ENCODE measurements around the gene ANOS1.
"Not testable (repeated sequence)": the region's sequence is repeated elsewhere in the genome, so short reads cannot be mapped to it uniquely, and the experiment has no call there.

DNA sequence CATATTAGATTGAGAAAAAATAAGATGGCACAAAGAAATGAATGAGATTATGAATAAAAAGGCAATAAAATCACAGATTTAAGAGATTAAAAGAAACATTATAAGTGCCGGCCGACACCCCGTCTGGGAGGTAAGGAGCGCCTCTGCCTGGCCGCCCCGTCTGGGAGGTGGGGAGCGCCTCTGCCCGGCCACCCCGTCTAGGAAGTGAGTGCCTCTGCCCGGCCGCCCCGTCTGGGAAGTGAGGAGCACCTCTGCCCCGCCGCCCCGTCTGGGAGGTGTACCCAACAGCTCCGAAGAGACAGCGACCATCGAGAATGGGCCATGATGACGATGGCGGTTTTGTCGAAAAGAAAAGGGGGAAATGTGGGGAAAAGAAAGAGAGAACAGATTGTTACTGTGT is 229.8 kb downstream of the ANOS1 start:
- TF ChIP-seq, protein P1, sequence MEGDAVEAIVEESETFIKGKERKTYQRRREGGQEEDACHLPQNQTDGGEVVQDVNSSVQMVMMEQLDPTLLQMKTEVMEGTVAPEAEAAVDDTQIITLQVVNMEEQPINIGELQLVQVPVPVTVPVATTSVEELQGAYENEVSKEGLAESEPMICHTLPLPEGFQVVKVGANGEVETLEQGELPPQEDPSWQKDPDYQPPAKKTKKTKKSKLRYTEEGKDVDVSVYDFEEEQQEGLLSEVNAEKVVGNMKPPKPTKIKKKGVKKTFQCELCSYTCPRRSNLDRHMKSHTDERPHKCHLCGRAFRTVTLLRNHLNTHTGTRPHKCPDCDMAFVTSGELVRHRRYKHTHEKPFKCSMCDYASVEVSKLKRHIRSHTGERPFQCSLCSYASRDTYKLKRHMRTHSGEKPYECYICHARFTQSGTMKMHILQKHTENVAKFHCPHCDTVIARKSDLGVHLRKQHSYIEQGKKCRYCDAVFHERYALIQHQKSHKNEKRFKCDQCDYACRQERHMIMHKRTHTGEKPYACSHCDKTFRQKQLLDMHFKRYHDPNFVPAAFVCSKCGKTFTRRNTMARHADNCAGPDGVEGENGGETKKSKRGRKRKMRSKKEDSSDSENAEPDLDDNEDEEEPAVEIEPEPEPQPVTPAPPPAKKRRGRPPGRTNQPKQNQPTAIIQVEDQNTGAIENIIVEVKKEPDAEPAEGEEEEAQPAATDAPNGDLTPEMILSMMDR (IDR thresholded peaks at IDR 0.05; ENCODE audit: control extremely low read depth in 1 of 3, insufficient read depth in 1 of 3, low read depth in 1 of 3, low read length in 3 of 3): not testable (repeated sequence)
- TF ChIP-seq JUN (IDR thresholded peaks at IDR 0.05; ENCODE audit: low read depth, low read length); BRCA1 (IDR thresholded peaks at IDR 0.05; ENCODE audit: low read depth, low read length); CHD2 (IDR thresholded peaks at IDR 0.05; ENCODE audit: low read length); EZH2 (IDR thresholded peaks at IDR 0.05; ENCODE audit: low read depth, low read length, severe bottlenecking); SRF (IDR thresholded peaks at IDR 0.05; ENCODE audit: low read depth, low read length); ZNF274 (IDR thresholded peaks at IDR 0.05; ENCODE audit: borderline replicate concordance, extremely low read depth, low read length): not testable (repeated sequence)
